GM12864 (cell line): ENCODE measurements around the gene SGTB.
"Not testable (repeated sequence)": the region's sequence is repeated elsewhere in the genome, so short reads cannot be mapped to it uniquely, and the experiment has no call there.

Source experiments
- DNase-seq: peaks from one replicate; pipeline ENCODE4 v3.0.0-alpha.2; 2011; ENCODE audit warnings: low read depth
- H3K4me3 ChIP-seq: 2 replicates; pipeline ENCODE4 v1.5.1; 2011; ENCODE audit warnings: mild to moderate bottlenecking, low read depth, low read length, control low read depth
- CTCF ChIP-seq: IDR thresholded peaks from 2 replicates; pipeline ENCODE4 v1.5.1; 2011; ENCODE audit warnings: low read depth, mild to moderate bottlenecking, moderate library complexity, low read length, control low read depth, inconsistent platforms; ENCODE audit errors: missing control alignments

Gene SGTB

GRCh38 chr5:65734921-65735320, 13.0 kb upstream of the SGTB start:
- no peak for TF ChIP-seq CTCF
- DNase-seq: no peak
- H3K4me3 ChIP-seq: no peak overlapping the region

DNA sequence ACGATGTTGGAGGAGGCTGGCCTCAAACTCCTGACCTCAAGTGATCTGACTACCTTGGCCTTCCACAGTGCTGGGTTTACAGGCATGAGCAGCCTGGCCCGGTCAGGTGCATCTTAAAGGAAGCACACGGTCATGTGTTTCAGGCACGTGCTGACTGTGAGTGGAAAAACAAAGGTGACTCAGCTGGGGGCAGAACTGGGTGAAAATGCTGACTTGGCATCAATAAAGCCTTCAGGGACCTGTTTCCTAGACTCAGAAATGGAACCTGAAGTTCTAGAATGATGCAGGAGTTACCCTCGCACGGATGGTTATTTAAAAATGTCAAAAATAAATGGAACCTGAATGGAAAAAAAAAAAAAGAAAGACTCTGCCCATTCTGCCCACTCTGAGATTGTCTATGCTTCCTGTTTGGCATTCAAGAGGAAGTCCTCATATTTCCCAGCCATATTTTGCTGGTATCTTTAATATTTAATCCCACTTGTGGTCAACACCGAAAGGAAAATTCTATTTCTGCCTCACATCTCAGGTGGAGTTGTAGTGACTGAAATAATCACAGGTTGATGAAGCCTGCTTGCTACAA, 12.4 kb upstream of the SGTB start:
- not testable (repeated sequence) for DNase-seq, H3K4me3 ChIP-seq

- DNase-seq, H3K4me3 ChIP-seq: not testable (repeated sequence)
Observed at GRCh38 chr5:65732046-65732445, 10.1 kb upstream of the SGTB start.

- no peak for DNase-seq
- no peak for TF ChIP-seq CTCF
- no peak overlapping the region for H3K4me3 ChIP-seq
Observed at GRCh38 chr5:65730910-65731309, 9.0 kb upstream of the SGTB start.

DNA sequence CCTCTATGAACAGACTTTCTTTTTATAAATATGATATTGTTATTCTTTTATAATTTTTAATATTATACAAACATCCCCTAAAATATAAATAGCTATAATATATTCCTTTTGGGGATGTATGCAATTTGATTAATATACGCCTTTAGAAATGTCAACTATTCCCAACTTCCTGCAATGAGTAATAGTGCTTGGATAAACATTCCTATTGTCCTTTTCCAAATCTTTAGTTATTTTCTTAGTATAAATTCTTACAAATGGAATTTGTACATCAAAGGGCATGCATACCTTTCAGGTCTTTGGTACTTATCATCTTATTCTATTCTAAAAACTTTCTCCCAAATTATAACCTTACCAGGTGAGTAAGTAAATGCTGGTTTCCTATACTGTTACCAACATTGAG, 6.3 kb upstream of the SGTB start:
- no peak for TF ChIP-seq CTCF
- DNase-seq: no peak
- H3K4me3 ChIP-seq: no peak overlapping the region

DNA sequence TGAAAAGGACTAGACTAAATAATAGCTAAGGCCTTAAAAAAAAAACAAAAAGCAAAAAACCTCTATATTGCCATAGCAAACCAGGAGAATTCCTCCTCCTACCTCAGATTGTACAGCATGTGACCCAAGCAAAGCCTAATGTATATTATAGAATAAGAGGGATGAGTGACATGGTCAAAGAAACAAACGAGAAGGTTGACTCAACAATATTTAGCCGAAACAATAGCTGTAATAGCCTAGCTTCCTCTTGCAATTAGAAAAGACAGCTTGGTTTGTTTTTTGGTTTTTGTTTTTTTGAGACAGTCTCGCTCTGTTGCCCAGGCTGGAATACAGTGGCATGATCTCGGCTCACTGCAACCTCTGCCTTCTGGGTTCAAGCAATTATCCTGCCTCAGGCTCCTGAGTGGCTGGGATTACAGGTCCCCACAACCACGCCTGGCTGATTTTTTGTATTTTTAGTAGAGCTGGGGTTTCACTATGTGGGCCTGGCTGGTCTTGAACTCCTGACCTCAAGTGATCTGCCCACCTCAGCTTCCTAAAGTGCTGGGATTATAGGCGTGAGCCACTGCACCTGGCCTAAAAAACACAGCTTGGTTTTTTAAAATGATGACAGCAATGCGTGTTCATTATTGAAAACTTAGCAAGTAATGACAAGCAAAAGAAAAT, 5.7 kb upstream of the SGTB start:
- no peak for DNase-seq
- no peak for TF ChIP-seq CTCF
- H3K4me3 ChIP-seq: no peak overlapping the region

DNA sequence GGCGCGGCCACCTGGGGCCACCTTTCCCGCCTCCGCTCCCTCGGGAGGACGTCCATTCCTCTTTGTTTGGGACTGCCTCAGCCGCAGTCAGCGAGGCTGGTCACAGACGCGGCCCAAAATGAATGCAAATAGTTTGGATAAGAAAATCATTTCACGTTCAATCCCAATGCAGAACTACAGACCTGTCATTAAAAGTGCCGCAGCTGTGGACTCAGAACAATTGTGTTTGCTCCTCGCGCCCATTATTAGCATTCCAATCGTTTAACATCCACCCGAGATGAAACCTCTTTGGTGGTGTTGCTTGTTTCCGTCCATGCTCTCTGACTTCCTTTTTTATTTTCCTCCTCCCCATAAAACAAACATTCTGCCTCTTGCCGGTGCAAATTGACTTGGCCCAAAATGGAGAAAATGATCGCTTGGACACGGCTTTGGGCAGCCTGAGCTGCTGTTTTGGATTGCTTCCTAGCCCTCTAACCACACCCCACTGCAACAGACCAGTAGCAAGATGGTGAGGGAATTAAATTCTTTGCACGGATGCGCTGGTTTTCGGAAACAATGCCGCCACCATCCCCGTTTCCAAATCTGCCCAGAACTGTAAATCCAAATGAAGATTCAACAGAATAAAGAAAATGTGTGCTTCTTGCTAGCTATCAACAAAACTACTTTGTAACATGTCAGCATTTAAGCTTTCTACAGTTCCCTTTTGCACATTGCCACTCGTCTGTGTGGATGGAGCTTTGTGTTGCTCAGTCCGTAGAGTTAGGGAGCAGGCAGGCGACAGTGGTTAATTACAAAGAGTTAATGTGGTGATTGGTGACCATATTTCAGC, 880 bp upstream of the SGTB start:
- no peak for DNase-seq

More for the DNA sequence above, 880 bp upstream of the SGTB start:
- peak overlapping the region; percentile 74 for H3K4me3 ChIP-seq
- TF ChIP-seq CTCF: no peak
